Skeletal muscle satellite cell (primary cell): ENCODE measurements around the gene C3orf85.

Source experiments
- H3K27me3 ChIP-seq: 2 replicates; pipeline ENCODE4 v1.7.0; 2013; ENCODE audit warnings: low read length; ENCODE audit not compliant: control insufficient read depth, insufficient read depth
- H3K36me3 ChIP-seq: 2 replicates; pipeline ENCODE4 v1.7.0; 2013; ENCODE audit warnings: mild to moderate bottlenecking, control low read depth, low read length; ENCODE audit not compliant: insufficient read depth
- H3K4me1 ChIP-seq: 2 replicates; pipeline ENCODE4 v1.7.0; 2013; ENCODE audit warnings: low read length; ENCODE audit not compliant: control insufficient read depth, insufficient read depth
- H3K4me2 ChIP-seq: 2 replicates; pipeline ENCODE4 v1.7.0; 2013; ENCODE audit warnings: mild to moderate bottlenecking, low read length
- H3K4me3 ChIP-seq: 2 replicates; pipeline ENCODE4 v1.7.0; 2013; ENCODE audit warnings: low read length
- H3K9ac ChIP-seq: 2 replicates; pipeline ENCODE4 v1.7.0; 2013; ENCODE audit warnings: mild to moderate bottlenecking, low read depth, low read length, moderate library complexity
- H3K9me3 ChIP-seq: replicated peaks from 2 replicates; pipeline ENCODE4 v1.7.0; 2013; ENCODE audit warnings: mild to moderate bottlenecking, control low read depth, low read length

C3orf85 gene

GRCh38 chr3:109191421-109191820 is 54.9 kb downstream of the C3orf85 start:
- Histone ChIP-seq H3K36me3 (no peaks in the 10 kb centered on the region), H3K4me1 (no peaks in the 10 kb centered on the region), H3K9me3 (no peaks in the 10 kb centered on the region), H3K4me2 (no peak overlapping the region), H3K4me3 (no peak overlapping the region), H3K27me3 (no peaks in the 10 kb centered on the region), H3K9ac (no peak overlapping the region)

GRCh38 chr3:109195815-109196214 is 59.3 kb downstream of the C3orf85 start:
- Histone ChIP-seq H3K36me3 (no peaks in the 10 kb centered on the region), H3K4me3 (no peak overlapping the region), H3K4me2 (no peak overlapping the region), H3K4me1 (no peaks in the 10 kb centered on the region), H3K9ac (no peak overlapping the region), H3K9me3 (no peaks in the 10 kb centered on the region), H3K27me3 (no peaks in the 10 kb centered on the region)
